Panc1 (cell line): ENCODE measurements around the gene THG1L.

Source experiments
- SIN3A ChIP-seq: IDR thresholded peaks from 2 replicates; pipeline ENCODE4 v1.6.1; 2012; ENCODE audit warnings: low read depth, mild to moderate bottlenecking, low read length, moderate library complexity, borderline replicate concordance; ENCODE audit not compliant: insufficient read depth
- TF ChIP-seq, protein P1 (sequence below): fragments of 450-650 bp; IDR thresholded peaks from 2 replicates; pipeline ENCODE4 v1.5.1; 2017; ENCODE audit warnings: mild to moderate bottlenecking
- TF ChIP-seq, protein P2 (sequence below), 2 experiments: IDR thresholded peaks; 2 replicates each; pipeline ENCODE4 v1.6.1; 2011 to 2012; ENCODE audit warnings: low read depth in 2 of 2, control low read depth in 1 of 2, low read length in 1 of 2, mild to moderate bottlenecking in 1 of 2, moderate library complexity in 1 of 2; ENCODE audit not compliant: insufficient read depth in 1 of 2

DNA sequence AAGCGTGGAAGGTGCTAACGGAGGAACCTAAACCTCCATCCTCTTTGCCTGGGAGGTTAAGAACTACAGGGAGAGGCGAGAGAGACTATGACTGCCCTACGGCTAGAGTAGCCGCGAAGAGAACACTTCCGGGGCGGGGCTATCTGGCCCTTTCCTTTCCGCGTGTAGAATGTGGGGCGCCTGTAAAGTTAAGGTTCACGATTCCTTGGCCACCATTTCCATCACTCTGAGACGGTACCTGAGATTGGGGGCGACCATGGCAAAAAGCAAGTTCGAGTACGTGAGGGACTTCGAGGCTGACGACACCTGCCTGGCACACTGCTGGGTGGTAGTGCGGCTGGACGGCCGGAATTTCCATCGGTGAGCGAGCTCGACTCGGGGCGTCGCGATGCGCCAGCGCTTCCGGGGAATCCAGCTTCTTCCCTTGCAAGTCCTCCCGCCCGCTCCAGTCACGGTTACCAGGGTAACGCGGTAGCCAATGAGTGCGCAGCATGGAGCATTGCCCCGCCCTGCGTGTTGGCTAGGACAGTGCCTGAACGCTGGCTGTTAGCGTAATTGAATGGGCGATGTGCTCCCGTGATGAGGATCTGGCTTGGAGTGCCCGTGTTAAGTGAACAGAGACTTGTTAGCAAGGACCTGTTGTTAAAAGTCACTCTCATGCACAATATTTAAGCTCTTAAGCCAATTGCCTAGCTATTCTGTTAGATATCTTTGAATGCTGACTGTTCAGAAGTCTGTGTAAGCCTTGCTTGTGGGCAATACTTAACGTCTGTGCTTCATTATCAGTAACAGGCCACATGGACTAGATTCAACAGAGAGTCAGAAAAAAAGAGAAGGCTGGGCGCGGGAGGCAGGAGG, at the start of gene THG1L:
- TF ChIP-seq, protein P1, sequence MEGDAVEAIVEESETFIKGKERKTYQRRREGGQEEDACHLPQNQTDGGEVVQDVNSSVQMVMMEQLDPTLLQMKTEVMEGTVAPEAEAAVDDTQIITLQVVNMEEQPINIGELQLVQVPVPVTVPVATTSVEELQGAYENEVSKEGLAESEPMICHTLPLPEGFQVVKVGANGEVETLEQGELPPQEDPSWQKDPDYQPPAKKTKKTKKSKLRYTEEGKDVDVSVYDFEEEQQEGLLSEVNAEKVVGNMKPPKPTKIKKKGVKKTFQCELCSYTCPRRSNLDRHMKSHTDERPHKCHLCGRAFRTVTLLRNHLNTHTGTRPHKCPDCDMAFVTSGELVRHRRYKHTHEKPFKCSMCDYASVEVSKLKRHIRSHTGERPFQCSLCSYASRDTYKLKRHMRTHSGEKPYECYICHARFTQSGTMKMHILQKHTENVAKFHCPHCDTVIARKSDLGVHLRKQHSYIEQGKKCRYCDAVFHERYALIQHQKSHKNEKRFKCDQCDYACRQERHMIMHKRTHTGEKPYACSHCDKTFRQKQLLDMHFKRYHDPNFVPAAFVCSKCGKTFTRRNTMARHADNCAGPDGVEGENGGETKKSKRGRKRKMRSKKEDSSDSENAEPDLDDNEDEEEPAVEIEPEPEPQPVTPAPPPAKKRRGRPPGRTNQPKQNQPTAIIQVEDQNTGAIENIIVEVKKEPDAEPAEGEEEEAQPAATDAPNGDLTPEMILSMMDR, result no peak
- TF ChIP-seq, protein P2, sequence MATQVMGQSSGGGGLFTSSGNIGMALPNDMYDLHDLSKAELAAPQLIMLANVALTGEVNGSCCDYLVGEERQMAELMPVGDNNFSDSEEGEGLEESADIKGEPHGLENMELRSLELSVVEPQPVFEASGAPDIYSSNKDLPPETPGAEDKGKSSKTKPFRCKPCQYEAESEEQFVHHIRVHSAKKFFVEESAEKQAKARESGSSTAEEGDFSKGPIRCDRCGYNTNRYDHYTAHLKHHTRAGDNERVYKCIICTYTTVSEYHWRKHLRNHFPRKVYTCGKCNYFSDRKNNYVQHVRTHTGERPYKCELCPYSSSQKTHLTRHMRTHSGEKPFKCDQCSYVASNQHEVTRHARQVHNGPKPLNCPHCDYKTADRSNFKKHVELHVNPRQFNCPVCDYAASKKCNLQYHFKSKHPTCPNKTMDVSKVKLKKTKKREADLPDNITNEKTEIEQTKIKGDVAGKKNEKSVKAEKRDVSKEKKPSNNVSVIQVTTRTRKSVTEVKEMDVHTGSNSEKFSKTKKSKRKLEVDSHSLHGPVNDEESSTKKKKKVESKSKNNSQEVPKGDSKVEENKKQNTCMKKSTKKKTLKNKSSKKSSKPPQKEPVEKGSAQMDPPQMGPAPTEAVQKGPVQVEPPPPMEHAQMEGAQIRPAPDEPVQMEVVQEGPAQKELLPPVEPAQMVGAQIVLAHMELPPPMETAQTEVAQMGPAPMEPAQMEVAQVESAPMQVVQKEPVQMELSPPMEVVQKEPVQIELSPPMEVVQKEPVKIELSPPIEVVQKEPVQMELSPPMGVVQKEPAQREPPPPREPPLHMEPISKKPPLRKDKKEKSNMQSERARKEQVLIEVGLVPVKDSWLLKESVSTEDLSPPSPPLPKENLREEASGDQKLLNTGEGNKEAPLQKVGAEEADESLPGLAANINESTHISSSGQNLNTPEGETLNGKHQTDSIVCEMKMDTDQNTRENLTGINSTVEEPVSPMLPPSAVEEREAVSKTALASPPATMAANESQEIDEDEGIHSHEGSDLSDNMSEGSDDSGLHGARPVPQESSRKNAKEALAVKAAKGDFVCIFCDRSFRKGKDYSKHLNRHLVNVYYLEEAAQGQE (IDR thresholded peaks at IDR 0.05; ENCODE audit: insufficient read depth in 1 of 2, low read depth in 2 of 2, low read length in 1 of 2), result peak in 1 of 2 experiments; percentile 54; a peak in 1 of 4 replicates
- TF ChIP-seq SIN3A, result peak; percentile 15; the same call in 1 of the 2 replicates
